Duodenal mucosa (tissue), 2 donors: ENCODE data around the gene PRIMPOL.

Experiments used
- H3K27ac ChIP-seq: one replicate; pipeline ENCODE4 v1.7.0; 2013; ENCODE audit warnings: low read depth, low read length
- H3K27me3 ChIP-seq, 2 donors: one replicate each; pipeline ENCODE4 v1.7.0; 2013; ENCODE audit warnings: low read length in 2 of 2, control low read depth in 1 of 2; ENCODE audit not compliant: insufficient read depth in 2 of 2, control insufficient read depth in 1 of 2
- H3K36me3 ChIP-seq, 2 donors: one replicate each; pipeline ENCODE4 v1.7.0; 2013; ENCODE audit warnings: low read length in 2 of 2, control low read depth in 1 of 2; ENCODE audit not compliant: insufficient read depth in 2 of 2, control insufficient read depth in 1 of 2
- H3K4me1 ChIP-seq, 2 donors: one replicate each; pipeline ENCODE4 v1.7.0; 2013; ENCODE audit warnings: low read length in 2 of 2, control low read depth in 1 of 2; ENCODE audit not compliant: insufficient read depth in 2 of 2, control insufficient read depth in 1 of 2
- H3K4me3 ChIP-seq, 2 donors: one replicate each; pipeline ENCODE4 v1.7.0; 2013; ENCODE audit warnings: low read length in 2 of 2, low read depth in 1 of 2
- H3K9ac ChIP-seq, 2 donors: one replicate each; pipeline ENCODE4 v1.7.0; 2013; ENCODE audit warnings: low read length in 2 of 2, low read depth in 1 of 2
- H3K9me3 ChIP-seq, 2 donors: one replicate each; pipeline ENCODE4 v1.7.0; 2013; ENCODE audit warnings: low read length in 2 of 2, control low read depth in 1 of 2; ENCODE audit not compliant: control insufficient read depth in 1 of 2

The PRIMPOL gene

GRCh38 chr4:184636897-184637296 lies 12.6 kb upstream of the PRIMPOL start:
- Histone ChIP-seq H3K9ac (no peak overlapping the region), H3K4me3 (no peak overlapping the region), H3K36me3 (peaks cover 37 to 71% of the 10 kb centered on the region in 2 donors), H3K27me3 (no peaks in the 10 kb centered on the region), H3K4me1 (peaks cover 6 to 16% of the 10 kb centered on the region in 2 donors), H3K27ac (no peak overlapping the region), H3K9me3 (no peaks in the 10 kb centered on the region)

- no peaks in the 10 kb centered on the region for H3K9me3 ChIP-seq
- H3K9ac ChIP-seq, result no peak overlapping the region
- peaks cover 17 to 20% of the 10 kb centered on the region in 2 donors for H3K4me1 ChIP-seq
- H3K27ac ChIP-seq, result no peak overlapping the region
- peaks cover 20 to 49% of the 10 kb centered on the region in 2 donors for H3K36me3 ChIP-seq
- H3K27me3 ChIP-seq, result no peaks in the 10 kb centered on the region
- H3K4me3 ChIP-seq, result no peak overlapping the region
These were observed 8.5 kb upstream of the PRIMPOL start for GRCh38 chr4:184641022-184641421.

GRCh38 chr4:184641451-184641850 lies 8.1 kb upstream of the PRIMPOL start:
- Histone ChIP-seq H3K4me3 (no peak overlapping the region), H3K4me1 (peaks cover 21 to 25% of the 10 kb centered on the region in 2 donors), H3K27ac (no peak overlapping the region), H3K27me3 (no peaks in the 10 kb centered on the region), H3K9me3 (no peaks in the 10 kb centered on the region), H3K36me3 (peaks cover 20 to 44% of the 10 kb centered on the region in 2 donors), H3K9ac (no peak overlapping the region)

GRCh38 chr4:184643731-184644130 lies 5.8 kb upstream of the PRIMPOL start:
- no peak overlapping the region for H3K27ac ChIP-seq
- H3K9ac ChIP-seq, result no peak overlapping the region
- no peaks in the 10 kb centered on the region for H3K27me3 ChIP-seq
- peaks cover 39 to 43% of the 10 kb centered on the region in 2 donors for H3K4me1 ChIP-seq
- H3K36me3 ChIP-seq, result peaks cover 11 to 27% of the 10 kb centered on the region in 2 donors
- H3K9me3 ChIP-seq, result no peaks in the 10 kb centered on the region
- H3K4me3 ChIP-seq, result no peak overlapping the region

- no peak overlapping the region for H3K9ac ChIP-seq
- H3K27ac ChIP-seq, result no peak overlapping the region
- peaks cover 11 to 22% of the 10 kb centered on the region in 2 donors for H3K36me3 ChIP-seq
- H3K9me3 ChIP-seq, result no peaks in the 10 kb centered on the region
- H3K4me1 ChIP-seq, result peaks cover 39 to 43% of the 10 kb centered on the region in 2 donors
- H3K27me3 ChIP-seq, result no peaks in the 10 kb centered on the region
- H3K4me3 ChIP-seq, result no peak overlapping the region
These were observed 4.8 kb upstream of the PRIMPOL start for GRCh38 chr4:184644553-184645307.

GRCh38 chr4:184645904-184646610 lies 3.5 kb upstream of the PRIMPOL start:
- Histone ChIP-seq H3K9ac (peak overlapping the region in 1 of 2 donors; percentile 47), H3K36me3 (peaks cover 7 to 14% of the 10 kb centered on the region in 2 donors), H3K9me3 (no peaks in the 10 kb centered on the region), H3K4me1 (peaks cover 44 to 49% of the 10 kb centered on the region in 2 donors), H3K27ac (no peak overlapping the region), H3K4me3 (peak overlapping the region; percentile 93 to 96), H3K27me3 (no peaks in the 10 kb centered on the region)

GRCh38 chr4:184647266-184648053 lies 2.1 kb upstream of the PRIMPOL start:
- peak overlapping the region; percentile 90 to 93 for H3K9ac ChIP-seq

GRCh38 chr4:184648054-184648312 lies 1.6 kb upstream of the PRIMPOL start:
- peak overlapping the region; percentile 90 to 93 for H3K9ac ChIP-seq
- peak overlapping the region; percentile 93 to 96 for H3K4me3 ChIP-seq
- H3K27me3 ChIP-seq, result no peaks in the 10 kb centered on the region
- peaks cover 44% of the 10 kb centered on the region in 2 donors for H3K4me1 ChIP-seq
- no peaks in the 10 kb centered on the region for H3K9me3 ChIP-seq
- H3K27ac ChIP-seq, result peak overlapping the region; percentile 91
- H3K36me3 ChIP-seq, result peaks cover 3 to 4% of the 10 kb centered on the region in 2 donors

More at GRCh38 chr4:184647266-184648053, 2.1 kb upstream of the PRIMPOL start:
- Histone ChIP-seq H3K9me3 (no peaks in the 10 kb centered on the region), H3K27ac (peak overlapping the region; percentile 91), H3K27me3 (no peaks in the 10 kb centered on the region), H3K4me3 (peak overlapping the region; percentile 93 to 96), H3K36me3 (peaks cover 7 to 8% of the 10 kb centered on the region in 2 donors), H3K4me1 (peaks cover 44% of the 10 kb centered on the region in 2 donors)

GRCh38 chr4:184648313-184649025 lies 1.1 kb upstream of the PRIMPOL start:
- Histone ChIP-seq H3K9ac (peak overlapping the region; percentile 90 to 93), H3K4me3 (peak overlapping the region; percentile 93 to 96), H3K36me3 (peaks cover 2 to 4% of the 10 kb centered on the region in 2 donors), H3K4me1 (peaks cover 44% of the 10 kb centered on the region in 2 donors), H3K27me3 (no peaks in the 10 kb centered on the region), H3K9me3 (no peaks in the 10 kb centered on the region), H3K27ac (peak overlapping the region; percentile 91)
